NCI-H2196 (cell line): ENCODE data around the gene PARVA.
A peak's percentile ranks its signal among the peaks of the same experiment; 100 is the strongest.

Experiments used
- DNase-seq: peaks from one replicate; lab custom pipeline; 2025; ENCODE audit not compliant: unreplicated experiment; lab: John Stamatoyannopoulos, UW

The PARVA gene

DNA sequence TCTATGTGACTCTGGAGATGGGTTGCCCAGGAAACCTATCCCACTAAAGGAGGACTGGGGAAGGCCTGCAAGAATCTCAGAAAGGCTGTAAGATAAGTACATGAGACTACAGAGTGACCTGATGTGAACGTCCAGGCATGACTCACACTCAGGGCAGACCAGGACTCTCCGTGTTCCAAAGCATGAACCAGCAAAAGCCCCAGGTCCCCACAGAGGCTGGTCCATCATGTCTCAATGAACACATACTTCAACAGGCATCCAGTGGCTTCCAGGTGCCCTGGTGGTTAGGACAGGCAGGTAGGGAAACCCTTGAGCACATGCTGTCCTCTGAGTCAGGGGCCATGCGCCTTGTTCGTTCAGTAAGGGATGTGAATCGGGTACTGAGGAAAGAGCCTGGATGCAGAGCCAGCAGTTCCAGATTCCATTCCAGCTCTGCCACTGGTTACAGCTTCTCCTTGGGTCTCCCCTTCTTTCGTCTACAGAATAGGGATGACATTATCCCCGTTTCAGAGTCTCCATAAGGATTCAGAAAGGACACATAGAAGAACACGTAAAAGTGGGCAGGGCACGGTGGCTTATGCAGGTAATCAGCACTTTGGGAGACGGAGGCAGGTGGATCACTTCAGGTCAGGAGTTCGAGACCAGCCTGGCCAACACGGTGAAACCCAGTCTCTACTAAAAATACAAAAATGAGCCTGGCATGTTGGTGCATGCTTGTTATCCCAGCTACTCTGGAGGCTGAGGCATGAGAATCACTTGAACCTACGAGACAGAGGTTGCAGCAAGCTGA lies 167.8 kb downstream of the PARVA start:
- no peak for DNase-seq

GRCh38 chr11:12546122-12546521 lies 168.8 kb downstream of the PARVA start:
- DNase-seq: no peak

DNA sequence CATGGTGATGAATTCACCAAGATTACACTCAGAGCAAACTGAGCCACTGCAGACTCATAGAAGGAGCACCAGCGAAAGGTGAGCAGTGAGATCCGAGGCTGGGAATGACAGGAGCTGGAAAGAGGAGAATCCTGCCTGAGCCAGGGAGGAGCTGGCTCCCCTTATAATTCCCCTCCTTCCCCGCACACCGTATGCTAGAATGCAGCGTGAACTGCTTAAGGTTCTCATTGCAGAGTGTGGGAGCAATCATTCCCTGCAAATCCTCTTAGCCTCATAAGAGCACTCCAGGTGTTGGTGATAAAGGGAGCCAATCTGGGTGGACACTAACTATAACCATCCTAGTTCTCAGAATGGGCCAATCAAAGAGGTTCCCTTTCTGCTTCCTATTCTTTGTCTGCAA lies 169.3 kb downstream of the PARVA start:
- no peak for DNase-seq

DNA sequence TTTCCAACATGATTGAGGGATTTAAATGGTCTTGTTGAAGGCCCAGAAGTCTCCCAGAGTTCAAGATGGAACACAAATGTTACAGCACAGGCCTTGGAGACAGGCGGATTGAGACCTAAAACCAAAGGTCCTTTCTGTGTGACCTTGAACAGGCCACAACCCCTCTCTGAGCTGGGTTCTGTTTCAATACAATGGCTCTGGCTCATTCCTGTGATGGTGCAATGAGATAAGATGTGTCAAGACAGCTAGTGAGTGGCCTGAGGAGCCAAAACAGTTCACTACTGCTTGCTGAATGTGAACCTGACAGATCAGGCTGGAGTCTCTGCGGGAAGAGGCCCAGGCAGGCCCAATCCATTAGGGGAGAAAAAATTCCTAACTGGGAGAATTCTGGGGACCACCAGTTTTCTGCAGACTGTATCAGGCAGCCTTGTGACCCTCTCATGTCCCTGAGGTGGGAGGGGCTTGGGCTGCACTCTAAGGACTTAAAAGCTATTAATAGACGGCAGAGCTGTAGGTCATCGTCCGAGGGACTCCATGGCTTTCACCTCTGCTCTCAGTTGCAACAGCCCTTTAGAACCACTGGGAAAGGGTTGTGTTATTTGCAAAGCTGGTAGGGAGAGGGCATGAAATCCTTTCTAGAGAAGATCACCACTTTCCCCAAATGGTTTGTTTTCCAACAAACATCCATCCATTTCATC lies 170.7 kb downstream of the PARVA start:
- no peak for DNase-seq

DNA sequence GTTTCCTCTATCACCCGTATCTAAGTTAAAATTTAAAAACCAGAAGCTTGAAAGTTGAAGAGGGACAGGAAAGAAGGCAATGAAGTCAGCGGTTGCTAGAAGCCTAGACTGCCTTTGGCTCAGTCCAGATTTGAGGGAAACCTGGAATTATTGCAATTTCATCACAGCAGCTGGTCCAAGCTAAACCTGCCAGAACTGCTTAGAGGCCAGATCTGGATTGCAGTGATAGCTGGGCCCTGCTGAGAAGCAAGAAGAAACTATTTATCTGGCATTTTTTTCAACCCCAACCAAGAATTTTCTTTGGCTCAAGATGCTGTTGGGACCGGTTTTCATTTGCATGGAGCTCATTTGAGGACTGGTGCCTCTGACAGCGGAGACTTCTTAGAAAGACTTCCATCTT lies 175.3 kb downstream of the PARVA start:
- DNase-seq: no peak

GRCh38 chr11:12554122-12554521 lies 176.8 kb downstream of the PARVA start:
- DNase-seq: no peak

DNA sequence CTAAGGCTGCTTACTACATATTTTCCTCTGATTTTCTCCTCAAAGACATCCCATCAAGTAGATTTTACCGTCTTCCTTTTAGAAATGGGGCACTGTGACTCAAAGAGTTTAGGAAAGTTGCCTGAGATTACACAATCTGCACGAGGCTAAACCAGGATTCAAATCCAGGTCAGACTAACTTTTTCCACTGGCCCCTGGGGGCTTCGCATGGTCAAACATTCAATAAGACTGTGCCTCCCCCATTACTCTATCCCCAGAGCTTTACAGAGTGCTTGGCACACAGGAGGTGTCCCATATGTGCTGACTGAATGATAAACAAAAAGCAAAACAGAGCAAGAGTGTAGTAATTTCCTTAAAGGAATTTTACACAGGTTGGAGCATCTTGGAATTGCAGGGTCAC lies 178.8 kb downstream of the PARVA start:
- DNase-seq: no peak

GRCh38 chr11:12556788-12557384 lies 179.5 kb downstream of the PARVA start:
- peak; percentile 8 for DNase-seq

DNA sequence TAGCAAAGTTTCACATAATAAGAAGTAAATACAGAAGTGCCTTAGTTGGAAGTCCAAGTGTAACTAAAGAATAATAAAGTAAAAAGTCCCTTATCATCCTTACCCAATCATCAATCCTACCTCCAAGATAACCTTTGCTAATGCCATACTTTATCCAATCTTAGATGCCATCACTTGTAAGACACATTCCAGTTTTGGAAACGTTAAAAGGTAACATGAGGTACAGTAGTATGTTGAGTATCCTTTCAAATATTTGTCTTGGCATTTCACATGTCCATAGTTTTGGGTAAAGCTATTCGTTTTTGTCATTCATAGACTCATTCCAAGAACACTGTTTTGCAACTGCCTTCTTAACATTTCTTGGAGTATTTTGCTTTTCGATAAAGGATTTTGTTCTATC lies 181.6 kb downstream of the PARVA start:
- DNase-seq: no peak

GRCh38 chr11:12560362-12560761 lies 183.0 kb downstream of the PARVA start:
- DNase-seq: no peak

GRCh38 chr11:12560861-12561260 lies 183.5 kb downstream of the PARVA start:
- DNase-seq: no peak

DNA sequence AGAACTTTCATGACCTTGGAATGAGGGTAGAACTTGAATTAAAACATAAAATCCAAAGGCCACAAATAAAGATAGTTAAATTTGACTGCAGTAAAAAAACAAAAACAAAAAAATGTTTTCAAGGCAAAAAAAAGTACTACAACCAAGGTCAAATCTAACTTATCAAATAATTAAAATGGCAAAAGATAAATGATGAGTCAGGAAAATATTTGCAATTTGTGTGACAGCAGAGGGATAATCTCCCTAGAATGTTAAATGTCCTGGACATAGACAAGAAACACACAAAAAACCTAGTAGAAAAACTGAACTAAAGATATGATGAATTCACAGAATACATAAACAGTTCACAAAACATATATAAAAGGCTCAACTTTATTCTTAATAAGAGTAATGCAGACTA lies 186.6 kb downstream of the PARVA start:
- no peak for DNase-seq

- no peak for DNase-seq
Observed at GRCh38 chr11:12565406-12565805, 188.0 kb downstream of the PARVA start.

DNA sequence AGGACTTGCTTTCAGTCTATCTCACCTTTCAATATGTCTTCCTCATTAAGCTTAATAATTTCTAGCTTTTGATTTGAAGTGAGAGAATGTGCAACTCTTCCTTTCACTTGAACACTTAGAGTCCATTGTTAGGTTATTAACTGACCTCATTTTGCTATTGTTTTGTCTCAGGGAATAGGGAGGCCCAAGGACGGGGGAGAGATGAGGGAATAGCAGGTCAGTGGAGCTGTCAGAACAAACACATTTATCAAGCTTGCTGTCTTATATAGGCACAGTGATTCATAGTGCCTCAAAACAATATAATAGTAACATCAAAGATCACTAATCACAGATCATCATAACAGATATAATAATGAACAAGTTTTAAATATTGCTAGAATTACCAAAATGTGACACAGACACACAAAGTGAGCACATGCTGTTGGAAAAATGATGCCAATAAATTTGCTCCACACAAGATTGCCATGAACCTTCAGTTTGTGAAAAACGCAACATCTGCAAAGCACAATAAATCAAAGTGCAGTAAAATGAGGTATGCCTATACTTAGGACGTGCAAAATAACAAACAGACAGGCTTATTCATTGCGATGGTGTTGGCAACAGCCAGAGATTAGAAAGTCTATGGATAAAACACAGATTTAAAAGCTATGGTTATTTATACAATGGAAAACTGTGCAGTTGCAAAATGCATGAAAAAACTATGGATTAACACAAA lies 190.5 kb downstream of the PARVA start:
- no peak for DNase-seq

DNA sequence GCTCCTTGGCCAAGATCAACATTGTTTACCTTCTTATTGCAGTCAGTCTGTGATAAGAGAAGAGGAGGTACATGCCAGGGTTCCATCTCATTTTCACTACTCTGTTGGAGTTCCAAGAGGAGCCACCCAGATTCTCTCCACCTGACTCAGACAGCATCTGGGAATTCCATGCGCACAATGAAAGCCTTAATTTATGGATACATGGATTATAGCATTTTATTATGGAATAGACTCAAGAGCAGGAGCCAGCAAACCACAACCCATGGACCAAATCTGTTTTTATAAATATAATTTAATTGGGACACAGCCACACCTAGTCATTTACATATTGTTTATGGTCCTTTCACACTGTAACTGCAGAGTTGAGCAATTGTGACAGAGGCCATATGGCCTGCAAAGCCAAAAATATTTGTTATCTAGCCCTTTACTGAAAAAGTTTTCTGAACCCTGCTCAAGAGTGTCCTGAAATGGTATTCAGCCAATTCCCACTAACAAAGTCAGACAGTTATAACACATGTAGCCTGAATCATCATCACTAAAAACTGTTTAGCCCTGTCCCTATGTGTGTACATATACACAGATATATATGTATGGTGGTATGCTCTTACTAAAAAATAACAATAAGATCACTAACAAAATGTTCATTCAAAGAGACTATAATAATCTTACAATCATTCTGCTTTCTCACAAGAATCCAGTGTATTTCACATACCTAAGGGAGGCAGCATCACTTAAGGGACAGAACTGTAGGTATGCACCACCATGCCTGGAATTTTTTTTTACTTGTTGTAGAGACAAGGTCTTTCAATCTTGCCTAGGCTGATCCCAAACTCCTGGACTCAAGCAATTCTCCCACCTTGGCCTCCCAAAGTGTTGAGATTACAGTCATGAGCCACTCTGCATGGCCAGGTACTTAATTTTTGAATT lies 192.4 kb downstream of the PARVA start:
- DNase-seq: no peak

DNA sequence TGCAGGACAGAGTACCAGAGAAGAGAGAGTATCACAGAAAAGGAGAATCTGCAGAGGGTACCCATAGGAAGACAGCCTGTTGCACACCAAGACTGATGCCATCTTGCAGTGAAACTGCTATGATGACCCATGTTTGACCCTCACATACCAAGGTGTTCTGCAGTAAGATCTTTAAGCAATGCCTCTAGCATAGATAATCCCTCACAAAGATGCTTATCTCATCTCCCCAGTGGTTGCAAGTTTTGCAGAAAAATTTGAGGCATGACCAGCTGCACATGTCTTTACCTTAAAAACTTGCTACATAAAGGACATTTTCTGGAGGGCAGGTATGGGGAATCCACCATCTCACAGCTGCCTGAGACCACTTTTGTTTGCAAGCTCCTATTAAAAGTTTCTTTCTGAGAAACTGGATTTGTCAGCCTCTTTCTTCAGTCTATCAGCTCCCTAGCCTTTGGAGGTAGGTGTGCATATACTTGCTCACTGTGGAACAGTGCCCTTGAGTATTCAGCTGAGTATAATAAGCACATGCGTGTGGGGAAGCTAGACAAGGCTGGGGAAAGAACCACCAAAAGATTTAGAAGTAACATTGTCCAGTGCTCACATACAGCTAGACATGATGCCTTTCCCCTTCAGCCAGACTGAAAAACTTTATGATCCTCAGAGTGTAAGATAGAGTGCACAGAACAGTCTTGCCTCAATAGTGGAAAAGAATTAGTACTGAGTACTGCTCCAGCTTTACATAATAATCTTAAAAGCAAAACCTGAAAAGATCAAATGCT lies 196.5 kb downstream of the PARVA start:
- no peak for DNase-seq

- DNase-seq: no peak
Observed at GRCh38 chr11:12577725-12578644, 200.6 kb downstream of the PARVA start.

- DNase-seq: no peak
Observed at GRCh38 chr11:12581416-12581815, 204.0 kb downstream of the PARVA start.

GRCh38 chr11:12581923-12582322 lies 204.6 kb downstream of the PARVA start:
- peak; percentile 46 for DNase-seq
